ENCODE measurements around the gene AFDN. TPM values are rescaled to one million over a fixed set of nuclear protein-coding genes. Genes with fewer than 3 reads are reported as not detected.
A peak's percentile ranks its signal among the peaks of the same experiment; 100 is the strongest.
"Not testable (repeated sequence)": the region's sequence is repeated elsewhere in the genome, so short reads cannot be mapped to it uniquely, and the experiment has no call there.

AFDN gene
- total RNA-seq, 4 donors from 2014 or later, result 148 to 371 (median 204) TPM

- intact Hi-C loops (cut with DNase I; ENCODE audit: low total_unique reads) (no loop called here), in situ Hi-C loops (cut with MboI; ENCODE audit: low pct_ligation_motif_present in 1 of 4, low pct_unique_long_range_greater_than_20kb in 1 of 4, low sequenced_read_pairs in 3 of 4) (no loop called here)
- H3K36me3 ChIP-seq, result peaks cover 0 to 18% (median 1%) of the 10 kb centered on the region in 4 donors
- peaks cover 0 to 12% (median 3%) of the 10 kb centered on the region in 4 donors for H3K4me1 ChIP-seq
- no peak overlapping the region for H3K27ac ChIP-seq
- no peak overlapping the region for H3K4me3 ChIP-seq
- 85 to 96% methylated on average over 6 to 10 of the region's 10 CpGs for WGBS, 2 donors (ENCODE audit: low coverage in 1 of 2)
- H3K9me3 ChIP-seq, result no peaks in the 10 kb centered on the region
- TF ChIP-seq EP300 (IDR thresholded peaks at IDR 0.05; ENCODE audit: low read depth), result no peak
- no peak for DNase-seq
- H3K27me3 ChIP-seq, result no peaks in the 10 kb centered on the region
These were observed 145.5 kb downstream of the AFDN start for GRCh38 chr6:167972193-167972592.

- no peaks in the 10 kb centered on the region for H3K9me3 ChIP-seq
- in situ Hi-C loops (cut with MboI; ENCODE audit: low pct_ligation_motif_present in 1 of 4, low pct_unique_long_range_greater_than_20kb in 1 of 4, low sequenced_read_pairs in 3 of 4) (no loop called here), intact Hi-C loops (cut with DNase I; ENCODE audit: low total_unique reads) (no loop called here)
- no peak for DNase-seq
- no peaks in the 10 kb centered on the region for H3K27me3 ChIP-seq
- peaks cover 0 to 14% (median 0%) of the 10 kb centered on the region in 4 donors for H3K36me3 ChIP-seq
- H3K27ac ChIP-seq, result no peak overlapping the region
- H3K4me3 ChIP-seq, result no peak overlapping the region
- peaks cover 0 to 12% (median 3%) of the 10 kb centered on the region in 4 donors for H3K4me1 ChIP-seq
- 71 to 84% methylated on average over 3 to 9 of the region's 9 CpGs for WGBS, 2 donors (ENCODE audit: low coverage in 1 of 2)
- no peak for TF ChIP-seq EP300 (IDR thresholded peaks at IDR 0.05; ENCODE audit: low read depth)
- TF ChIP-seq POLR2AphosphoS5 (IDR thresholded peaks at IDR 0.05), result no peak
- no peak for TF ChIP-seq CTCF (IDR thresholded peaks at IDR 0.05)
- no peak for TF ChIP-seq POLR2A (IDR thresholded peaks at IDR 0.05)
These were observed 146.6 kb downstream of the AFDN start for GRCh38 chr6:167973148-167973885.

GRCh38 chr6:167974640-167975344 is 148.1 kb downstream of the AFDN start:
- 29 to 46% methylated on average over 9 to 12 of the region's 12 CpGs for WGBS, 2 donors (ENCODE audit: low coverage in 1 of 2)

GRCh38 chr6:167975458-167975857 is 148.7 kb downstream of the AFDN start:
- TF ChIP-seq POLR2AphosphoS5 (IDR thresholded peaks at IDR 0.05) (no peak), CTCF (IDR thresholded peaks at IDR 0.05) (no peak), POLR2A (IDR thresholded peaks at IDR 0.05) (no peak), EP300 (IDR thresholded peaks at IDR 0.05; ENCODE audit: low read depth) (no peak)
- in situ Hi-C loops (cut with MboI; ENCODE audit: low pct_ligation_motif_present in 1 of 4, low pct_unique_long_range_greater_than_20kb in 1 of 4, low sequenced_read_pairs in 3 of 4) (no loop called here), intact Hi-C loops (cut with DNase I; ENCODE audit: low total_unique reads) (no loop called here)
- no peak for DNase-seq
- 40 to 88% methylated on average over 1 to 19 of the region's 19 CpGs for WGBS, 2 donors (ENCODE audit: low coverage in 1 of 2)
- no peak overlapping the region for H3K4me3 ChIP-seq
- H3K27ac ChIP-seq, result peak overlapping the region; percentile 4 to 56 (median 28)
- H3K27me3 ChIP-seq, result no peaks in the 10 kb centered on the region
- peaks cover 0 to 12% (median 3%) of the 10 kb centered on the region in 4 donors for H3K4me1 ChIP-seq
- H3K36me3 ChIP-seq, result peaks cover 0 to 3% (median 0%) of the 10 kb centered on the region in 4 donors
- H3K9me3 ChIP-seq, result no peaks in the 10 kb centered on the region

More at GRCh38 chr6:167974640-167975344, 148.1 kb downstream of the AFDN start:
- Histone ChIP-seq H3K4me3 (no peak overlapping the region), H3K27ac (peak overlapping the region; percentile 4 to 56 (median 28)), H3K27me3 (no peaks in the 10 kb centered on the region), H3K9me3 (no peaks in the 10 kb centered on the region), H3K36me3 (peaks cover 0 to 7% (median 0%) of the 10 kb centered on the region in 4 donors), H3K4me1 (peaks cover 0 to 12% (median 3%) of the 10 kb centered on the region in 4 donors)
- intact Hi-C loops (cut with DNase I; ENCODE audit: low total_unique reads) (no loop called here), in situ Hi-C loops (cut with MboI; ENCODE audit: low pct_ligation_motif_present in 1 of 4, low pct_unique_long_range_greater_than_20kb in 1 of 4, low sequenced_read_pairs in 3 of 4) (no loop called here)
- TF ChIP-seq CTCF (IDR thresholded peaks at IDR 0.05) (no peak), POLR2A (IDR thresholded peaks at IDR 0.05) (no peak), POLR2AphosphoS5 (IDR thresholded peaks at IDR 0.05) (no peak), EP300 (IDR thresholded peaks at IDR 0.05; ENCODE audit: low read depth) (no peak)
- peak; percentile 68 for DNase-seq

GRCh38 chr6:167976116-167976657 is 149.5 kb downstream of the AFDN start:
- H3K4me1 ChIP-seq, result peaks cover 0 to 12% (median 3%) of the 10 kb centered on the region in 4 donors
- intact Hi-C loops (cut with DNase I; ENCODE audit: low total_unique reads); H3K9me3 ChIP-seq; DNase-seq; in situ Hi-C loops (cut with MboI; ENCODE audit: low pct_ligation_motif_present in 1 of 4, low pct_unique_long_range_greater_than_20kb in 1 of 4, low sequenced_read_pairs in 3 of 4); H3K4me3 ChIP-seq; H3K27ac ChIP-seq; H3K27me3 ChIP-seq; H3K36me3 ChIP-seq: not testable (repeated sequence)
